Measurements from ENCODE around the gene AP2S1. TPM values are rescaled to one million over a fixed set of nuclear protein-coding genes. Genes with fewer than 3 reads are reported as not detected.

The AP2S1 gene
- total RNA-seq, 1 experiment from 2014 or later = 146 TPM

DNA sequence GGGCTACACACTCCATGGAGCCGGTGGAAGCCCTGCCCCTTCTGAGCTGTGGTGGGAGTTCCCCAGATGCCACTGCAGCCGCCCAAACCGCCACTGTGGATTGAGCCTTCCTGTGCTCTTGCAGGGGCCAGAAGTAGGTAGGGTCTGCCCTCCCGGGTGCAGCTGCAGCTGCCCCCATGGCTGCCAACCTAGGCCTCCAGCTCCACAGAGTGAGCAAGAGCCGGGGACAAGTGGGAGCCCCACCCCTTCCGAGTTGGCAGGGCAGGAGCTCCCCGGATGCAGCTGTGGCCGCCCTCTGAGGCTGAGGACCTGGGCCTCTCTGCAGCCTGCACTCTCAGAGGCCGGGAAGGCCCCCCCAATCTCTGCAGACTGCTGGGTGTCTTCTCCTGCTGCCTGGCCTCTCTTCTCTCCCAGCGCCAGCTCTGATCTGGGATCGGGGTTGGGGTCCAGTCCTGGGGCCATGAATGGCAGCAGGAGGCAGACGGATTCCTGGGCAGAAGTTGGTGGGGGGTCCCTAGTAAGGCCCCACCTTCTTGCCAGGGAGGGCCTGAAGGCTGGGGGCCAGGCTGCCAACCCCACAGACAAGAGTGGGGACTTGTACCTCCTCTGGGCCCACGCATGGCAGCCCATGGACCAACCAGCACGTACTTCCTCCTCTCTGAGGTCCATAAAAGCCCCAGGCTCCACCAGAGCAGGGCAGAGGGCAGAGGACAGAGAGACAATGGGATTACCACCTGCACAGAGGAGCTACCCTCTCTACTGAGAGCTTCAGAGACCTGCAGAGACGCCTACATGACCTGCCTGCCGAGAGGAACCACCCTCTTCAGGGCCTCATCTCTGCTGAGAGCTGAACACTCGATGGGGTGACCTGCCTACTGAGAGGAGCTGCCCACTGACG, 28.9 kb downstream of the AP2S1 start:
- in situ Hi-C loops (cut with HindIII; ENCODE audit: low pct_unique_long_range_greater_than_20kb, low sequenced_read_pairs) (no loop called here), intact Hi-C loops (cut with micrococcal nuclease; ENCODE audit: unreplicated experiment) (no loop called here)
- DNase-seq (ENCODE audit: low read depth, low spot score) = no peak
- H3K27ac ChIP-seq (ENCODE audit: low read length) = no peak overlapping the region
- no peak overlapping the region for H3K4me3 ChIP-seq (ENCODE audit: low read depth in 2 of 2, low read length in 2 of 2)
- H3K9me3 ChIP-seq (ENCODE audit: control insufficient read depth, insufficient read depth, low read depth, low read length) = no peaks in the 10 kb centered on the region
- no peaks in the 10 kb centered on the region for H3K36me3 ChIP-seq (ENCODE audit: control insufficient read depth, insufficient read depth, low read length)
- no TSS peak for BruUV-seq (replicated peaks)
- TF ChIP-seq, protein P1, sequence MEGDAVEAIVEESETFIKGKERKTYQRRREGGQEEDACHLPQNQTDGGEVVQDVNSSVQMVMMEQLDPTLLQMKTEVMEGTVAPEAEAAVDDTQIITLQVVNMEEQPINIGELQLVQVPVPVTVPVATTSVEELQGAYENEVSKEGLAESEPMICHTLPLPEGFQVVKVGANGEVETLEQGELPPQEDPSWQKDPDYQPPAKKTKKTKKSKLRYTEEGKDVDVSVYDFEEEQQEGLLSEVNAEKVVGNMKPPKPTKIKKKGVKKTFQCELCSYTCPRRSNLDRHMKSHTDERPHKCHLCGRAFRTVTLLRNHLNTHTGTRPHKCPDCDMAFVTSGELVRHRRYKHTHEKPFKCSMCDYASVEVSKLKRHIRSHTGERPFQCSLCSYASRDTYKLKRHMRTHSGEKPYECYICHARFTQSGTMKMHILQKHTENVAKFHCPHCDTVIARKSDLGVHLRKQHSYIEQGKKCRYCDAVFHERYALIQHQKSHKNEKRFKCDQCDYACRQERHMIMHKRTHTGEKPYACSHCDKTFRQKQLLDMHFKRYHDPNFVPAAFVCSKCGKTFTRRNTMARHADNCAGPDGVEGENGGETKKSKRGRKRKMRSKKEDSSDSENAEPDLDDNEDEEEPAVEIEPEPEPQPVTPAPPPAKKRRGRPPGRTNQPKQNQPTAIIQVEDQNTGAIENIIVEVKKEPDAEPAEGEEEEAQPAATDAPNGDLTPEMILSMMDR (IDR thresholded peaks at IDR 0.05) = no peak
- TF ChIP-seq, protein P2, sequence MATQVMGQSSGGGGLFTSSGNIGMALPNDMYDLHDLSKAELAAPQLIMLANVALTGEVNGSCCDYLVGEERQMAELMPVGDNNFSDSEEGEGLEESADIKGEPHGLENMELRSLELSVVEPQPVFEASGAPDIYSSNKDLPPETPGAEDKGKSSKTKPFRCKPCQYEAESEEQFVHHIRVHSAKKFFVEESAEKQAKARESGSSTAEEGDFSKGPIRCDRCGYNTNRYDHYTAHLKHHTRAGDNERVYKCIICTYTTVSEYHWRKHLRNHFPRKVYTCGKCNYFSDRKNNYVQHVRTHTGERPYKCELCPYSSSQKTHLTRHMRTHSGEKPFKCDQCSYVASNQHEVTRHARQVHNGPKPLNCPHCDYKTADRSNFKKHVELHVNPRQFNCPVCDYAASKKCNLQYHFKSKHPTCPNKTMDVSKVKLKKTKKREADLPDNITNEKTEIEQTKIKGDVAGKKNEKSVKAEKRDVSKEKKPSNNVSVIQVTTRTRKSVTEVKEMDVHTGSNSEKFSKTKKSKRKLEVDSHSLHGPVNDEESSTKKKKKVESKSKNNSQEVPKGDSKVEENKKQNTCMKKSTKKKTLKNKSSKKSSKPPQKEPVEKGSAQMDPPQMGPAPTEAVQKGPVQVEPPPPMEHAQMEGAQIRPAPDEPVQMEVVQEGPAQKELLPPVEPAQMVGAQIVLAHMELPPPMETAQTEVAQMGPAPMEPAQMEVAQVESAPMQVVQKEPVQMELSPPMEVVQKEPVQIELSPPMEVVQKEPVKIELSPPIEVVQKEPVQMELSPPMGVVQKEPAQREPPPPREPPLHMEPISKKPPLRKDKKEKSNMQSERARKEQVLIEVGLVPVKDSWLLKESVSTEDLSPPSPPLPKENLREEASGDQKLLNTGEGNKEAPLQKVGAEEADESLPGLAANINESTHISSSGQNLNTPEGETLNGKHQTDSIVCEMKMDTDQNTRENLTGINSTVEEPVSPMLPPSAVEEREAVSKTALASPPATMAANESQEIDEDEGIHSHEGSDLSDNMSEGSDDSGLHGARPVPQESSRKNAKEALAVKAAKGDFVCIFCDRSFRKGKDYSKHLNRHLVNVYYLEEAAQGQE (IDR thresholded peaks at IDR 0.05; ENCODE audit: insufficient read depth in 1 of 2, low read depth in 2 of 2, low read length in 1 of 2) = no peak
- TF ChIP-seq TCF7L2 (IDR thresholded peaks at IDR 0.05; ENCODE audit: low read depth, low read length) (no peak), SIN3A (IDR thresholded peaks at IDR 0.05; ENCODE audit: borderline replicate concordance, insufficient read depth, low read depth, low read length) (no peak), POLR2AphosphoS5 (IDR thresholded peaks at IDR 0.05; ENCODE audit: low read depth, low read length) (no peak)
- CTCF ChIA-PET = no interaction called here
- POLR2A ChIA-PET = no interaction called here
- no peaks in the 10 kb centered on the region for H3K27me3 ChIP-seq (ENCODE audit: control insufficient read depth, insufficient read depth, low read length)
- H3K4me1 ChIP-seq (ENCODE audit: control insufficient read depth, insufficient read depth, low read length) = no peaks in the 10 kb centered on the region
- ATAC-seq = no peak

DNA sequence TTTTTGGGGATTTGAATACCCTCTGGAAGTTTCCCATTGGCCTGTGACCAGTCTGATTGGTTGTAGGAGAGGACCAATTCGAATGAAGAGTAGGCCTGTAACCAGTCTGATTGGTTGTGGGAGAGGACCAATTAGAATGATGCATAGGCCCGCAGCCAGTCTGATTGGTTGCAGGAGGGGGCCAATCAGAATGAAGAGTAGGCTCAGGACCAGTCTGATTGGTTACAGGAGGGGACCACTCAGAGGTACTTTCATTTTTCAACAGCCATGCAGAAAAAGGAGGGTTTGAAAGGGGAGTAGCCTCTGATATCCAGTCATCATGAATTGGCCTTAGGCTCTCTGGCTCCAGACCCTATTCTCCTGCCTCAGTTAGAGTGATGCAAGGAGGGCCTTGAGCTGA, 31.8 kb downstream of the AP2S1 start:
- TF ChIP-seq, protein P1 (IDR thresholded peaks at IDR 0.05) = no peak
- no peak for TF ChIP-seq POLR2AphosphoS5 (IDR thresholded peaks at IDR 0.05; ENCODE audit: low read depth, low read length)
- TF ChIP-seq, protein P2 (IDR thresholded peaks at IDR 0.05; ENCODE audit: insufficient read depth in 1 of 2, low read depth in 2 of 2, low read length in 1 of 2) = no peak
- no peak for TF ChIP-seq TCF7L2 (IDR thresholded peaks at IDR 0.05; ENCODE audit: low read depth, low read length)
- TF ChIP-seq SIN3A (IDR thresholded peaks at IDR 0.05; ENCODE audit: borderline replicate concordance, insufficient read depth, low read depth, low read length) = no peak
- ATAC-seq = no peak
- Histone ChIP-seq H3K27ac (ENCODE audit: low read length) (no peak overlapping the region), H3K9me3 (ENCODE audit: control insufficient read depth, insufficient read depth, low read depth, low read length) (no peaks in the 10 kb centered on the region), H3K4me3 (ENCODE audit: low read depth in 2 of 2, low read length in 2 of 2) (no peak overlapping the region), H3K36me3 (ENCODE audit: control insufficient read depth, insufficient read depth, low read length) (no peaks in the 10 kb centered on the region), H3K27me3 (ENCODE audit: control insufficient read depth, insufficient read depth, low read length) (no peaks in the 10 kb centered on the region), H3K4me1 (ENCODE audit: control insufficient read depth, insufficient read depth, low read length) (no peaks in the 10 kb centered on the region)
- POLR2A ChIA-PET = interaction anchor here (0.6 kb wide), 2 partner anchors 9 to 15 kb away, joined by 4 read pairs; no protein-coding TSS in a partner anchor
- intact Hi-C loops (cut with micrococcal nuclease; ENCODE audit: unreplicated experiment) (no loop called here), in situ Hi-C loops (cut with HindIII; ENCODE audit: low pct_unique_long_range_greater_than_20kb, low sequenced_read_pairs) (no loop called here)
- DNase-seq (ENCODE audit: low read depth, low spot score) = no peak
- CTCF ChIA-PET = interaction anchor here (0.5 kb wide), 1 partner anchor 29 kb away, joined by 3 read pairs; no protein-coding TSS in a partner anchor
- no TSS peak for BruUV-seq (replicated peaks)

All from Panc1 (cell line).